ENCODE results near the gene DCBLD2. TPM values are rescaled to one million over a fixed set of nuclear protein-coding genes. Genes with fewer than 3 reads are reported as not detected.

Gene DCBLD2, protein sequence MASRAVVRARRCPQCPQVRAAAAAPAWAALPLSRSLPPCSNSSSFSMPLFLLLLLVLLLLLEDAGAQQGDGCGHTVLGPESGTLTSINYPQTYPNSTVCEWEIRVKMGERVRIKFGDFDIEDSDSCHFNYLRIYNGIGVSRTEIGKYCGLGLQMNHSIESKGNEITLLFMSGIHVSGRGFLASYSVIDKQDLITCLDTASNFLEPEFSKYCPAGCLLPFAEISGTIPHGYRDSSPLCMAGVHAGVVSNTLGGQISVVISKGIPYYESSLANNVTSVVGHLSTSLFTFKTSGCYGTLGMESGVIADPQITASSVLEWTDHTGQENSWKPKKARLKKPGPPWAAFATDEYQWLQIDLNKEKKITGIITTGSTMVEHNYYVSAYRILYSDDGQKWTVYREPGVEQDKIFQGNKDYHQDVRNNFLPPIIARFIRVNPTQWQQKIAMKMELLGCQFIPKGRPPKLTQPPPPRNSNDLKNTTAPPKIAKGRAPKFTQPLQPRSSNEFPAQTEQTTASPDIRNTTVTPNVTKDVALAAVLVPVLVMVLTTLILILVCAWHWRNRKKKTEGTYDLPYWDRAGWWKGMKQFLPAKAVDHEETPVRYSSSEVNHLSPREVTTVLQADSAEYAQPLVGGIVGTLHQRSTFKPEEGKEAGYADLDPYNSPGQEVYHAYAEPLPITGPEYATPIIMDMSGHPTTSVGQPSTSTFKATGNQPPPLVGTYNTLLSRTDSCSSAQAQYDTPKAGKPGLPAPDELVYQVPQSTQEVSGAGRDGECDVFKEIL
- 115 and 178 TPM in 2 replicates for total RNA-seq (2022)
- Bru-seq, nascent RNA: percentile 96 among the genes with signal in this experiment
- BruChase-seq, experiment 1, labeled RNA remaining after a 6-hour chase: percentile 95 among the genes with signal in this experiment
- percentile 93 among the genes with signal in this experiment for BruChase-seq, experiment 2, labeled RNA remaining after a 2-hour chase
- long read RNA-seq, full-length matches to known transcripts: 31 of 82 reads
- long read RNA-seq, partial matches to known transcripts: 15 of 82 reads
- long read RNA-seq, other reads (novel, unspliced or antisense): 36 of 82 reads

DNA sequence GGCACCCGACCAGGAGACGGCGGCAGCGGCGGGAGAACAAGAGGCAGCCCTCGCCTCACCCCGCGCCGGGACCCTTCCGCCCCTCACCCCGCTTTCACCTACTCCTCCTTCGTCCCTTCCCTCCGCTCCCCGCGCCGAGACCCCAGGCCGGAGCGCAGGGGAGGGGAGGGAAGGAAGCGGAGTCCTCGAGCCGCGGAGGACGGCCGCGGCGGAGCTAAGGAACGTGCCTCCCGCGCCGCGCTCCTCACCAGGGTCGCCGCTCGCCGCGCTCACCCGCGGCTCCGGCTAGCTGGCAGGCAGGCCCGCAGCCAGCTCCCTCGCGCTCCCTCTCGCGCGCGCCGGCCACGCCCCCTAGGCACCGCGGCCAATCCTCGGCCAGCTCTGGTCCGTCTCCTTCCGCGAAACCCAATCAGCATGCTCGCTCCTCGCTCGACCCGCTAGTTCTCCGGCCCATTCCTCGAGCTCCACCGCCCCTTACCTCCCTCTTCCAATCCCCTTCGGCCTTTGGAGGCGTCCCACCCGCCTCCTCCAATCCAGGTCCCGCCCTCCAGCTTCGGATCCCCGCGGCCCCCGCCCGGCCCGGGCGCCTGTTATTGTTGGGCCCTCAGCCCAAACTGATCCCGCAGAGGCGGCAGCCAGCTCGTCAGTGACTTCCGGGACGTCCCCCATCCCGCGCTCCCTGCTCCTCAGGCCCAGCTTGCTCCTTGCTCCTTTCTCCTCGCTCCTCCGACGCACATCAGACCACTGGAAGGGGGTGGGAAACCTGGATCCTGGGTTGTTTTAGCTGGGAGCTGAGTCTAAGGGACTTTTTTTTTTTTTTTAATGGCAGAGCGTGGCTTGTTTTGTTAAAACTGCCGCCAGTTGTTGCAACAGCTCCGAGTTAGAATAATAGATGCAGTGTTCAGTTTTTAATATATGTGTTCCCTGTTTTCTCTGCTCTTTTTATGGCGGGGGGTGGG, at the start of gene DCBLD2:
DCBLD2 (minus strand) TSS at position 304 of the 959 bp plus-strand sequence. CDS start 369 bp downstream, outside the sequence.
- peak; percentile 97 for DNase-seq
- Mint-ChIP-seq H3K36me3 (ENCODE audit: insufficient read depth, unreplicated experiment) (peaks cover 59% of the 10 kb centered on the region), H3K9me3 (ENCODE audit: low read depth, unreplicated experiment) (peaks cover 3% of the 10 kb centered on the region), H3K4me1 (ENCODE audit: low read depth, unreplicated experiment) (peaks cover 28% of the 10 kb centered on the region), H3K27me3 (ENCODE audit: unreplicated experiment) (no peaks in the 10 kb centered on the region), H3K4me3 (ENCODE audit: low read depth, unreplicated experiment) (peak within 1 kb of the TSS; percentile 86), H3K27ac (ENCODE audit: unreplicated experiment) (peak within 1 kb of the TSS; percentile 95)
- TF ChIP-seq CTCF (IDR thresholded peaks at IDR 0.05; ENCODE audit: unreplicated experiment): no peak
- BruUV-seq (replicated peaks): no TSS peak
- intact Hi-C loops (cut with micrococcal nuclease; ENCODE audit: unreplicated experiment): loop anchor here (5.0 kb wide), 1 partner anchor 84 kb away; no protein-coding TSS in a partner anchor
- CTCF ChIA-PET: interaction anchor here (0.7 to 1.5 kb wide), 11 partner anchors 9 to 596 kb away, joined by 3 to 10 read pairs (median 4); no protein-coding TSS in a partner anchor

DNA sequence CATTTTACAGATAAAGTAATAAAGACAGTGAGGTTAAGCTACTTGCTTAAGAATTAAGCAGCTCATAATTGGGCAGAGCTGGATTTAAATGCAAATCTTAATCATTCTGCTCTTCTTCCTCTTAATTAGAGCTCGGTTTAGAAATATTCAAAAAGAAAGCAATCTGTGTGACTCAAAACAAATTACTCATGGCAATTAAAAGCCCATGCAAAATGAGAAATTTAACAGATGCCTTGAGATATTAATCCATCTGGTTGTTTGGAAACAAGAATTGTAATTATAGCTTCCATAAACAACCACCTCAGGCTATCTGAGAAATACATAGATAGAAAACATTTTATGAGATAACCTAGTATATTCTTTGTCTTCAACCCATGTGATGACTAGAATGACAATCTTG, 44.2 kb upstream of the DCBLD2 start:
- no TSS peak for BruUV-seq (replicated peaks)
- CTCF ChIA-PET: interaction anchor here (0.6 kb wide), 1 partner anchor 35 kb away, joined by 3 read pairs; no protein-coding TSS in a partner anchor
- intact Hi-C loops (cut with micrococcal nuclease; ENCODE audit: unreplicated experiment): no loop called here

DNA sequence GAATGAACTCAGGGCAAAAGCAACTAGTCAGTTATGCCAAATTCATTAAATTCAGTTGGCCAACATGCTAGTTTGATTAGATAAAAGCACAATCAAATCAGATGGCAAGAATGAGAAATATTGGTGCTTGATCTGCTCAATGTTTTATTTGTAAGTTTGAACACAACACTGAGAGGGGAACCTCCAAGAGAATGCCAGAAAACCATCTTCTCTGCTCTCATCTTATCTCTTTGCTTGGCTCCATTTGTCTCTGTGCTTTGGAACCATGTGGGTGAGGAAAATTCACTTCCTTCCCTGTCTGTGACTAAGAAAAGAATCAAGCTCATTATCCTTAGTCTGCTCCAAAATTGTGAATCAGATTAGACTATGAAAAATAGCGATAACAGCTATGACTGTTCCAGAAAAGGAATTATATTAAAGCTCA, 43.6 kb upstream of the DCBLD2 start:
- no TSS peak for BruUV-seq (replicated peaks)
- CTCF ChIA-PET: interaction anchor here (0.6 kb wide), 1 partner anchor 204 kb away, joined by 3 read pairs; no protein-coding TSS in a partner anchor
- intact Hi-C loops (cut with micrococcal nuclease; ENCODE audit: unreplicated experiment): no loop called here
- Mint-ChIP-seq H3K4me3 (ENCODE audit: low read depth, unreplicated experiment) (no peak overlapping the region), H3K36me3 (ENCODE audit: insufficient read depth, unreplicated experiment) (no peaks in the 10 kb centered on the region), H3K9me3 (ENCODE audit: low read depth, unreplicated experiment) (peaks cover 3% of the 10 kb centered on the region), H3K4me1 (ENCODE audit: low read depth, unreplicated experiment) (no peaks in the 10 kb centered on the region), H3K27me3 (ENCODE audit: unreplicated experiment) (no peaks in the 10 kb centered on the region), H3K27ac (ENCODE audit: unreplicated experiment) (no peak overlapping the region)
- TF ChIP-seq CTCF (IDR thresholded peaks at IDR 0.05; ENCODE audit: unreplicated experiment): no peak
- no peak for DNase-seq

More for the DNA sequence above, 44.2 kb upstream of the DCBLD2 start:
- DNase-seq: no peak
- no peak overlapping the region for H3K27ac Mint-ChIP-seq (ENCODE audit: unreplicated experiment)
- H3K4me1 Mint-ChIP-seq (ENCODE audit: low read depth, unreplicated experiment): no peaks in the 10 kb centered on the region
- no peak overlapping the region for H3K4me3 Mint-ChIP-seq (ENCODE audit: low read depth, unreplicated experiment)
- no peaks in the 10 kb centered on the region for H3K36me3 Mint-ChIP-seq (ENCODE audit: insufficient read depth, unreplicated experiment)
- TF ChIP-seq CTCF (IDR thresholded peaks at IDR 0.05; ENCODE audit: unreplicated experiment): no peak
- peaks cover under 1% of the 10 kb centered on the region for H3K9me3 Mint-ChIP-seq (ENCODE audit: low read depth, unreplicated experiment)
- no peaks in the 10 kb centered on the region for H3K27me3 Mint-ChIP-seq (ENCODE audit: unreplicated experiment)

All from Calu3 (cell line).